GM12875 (cell line): ENCODE results near the gene BAD.

Source experiments
- H3K4me3 ChIP-seq: one replicate; pipeline ENCODE4 v1.5.1; 2011; ENCODE audit warnings: low read depth, low read length, control low read depth
- TF ChIP-seq, protein P1 (sequence below): IDR thresholded peaks from 2 replicates; pipeline ENCODE4 v1.5.1; 2011; ENCODE audit warnings: low read depth, mild to moderate bottlenecking, control low read depth, inconsistent platforms, low read length, moderate library complexity, borderline replicate concordance; ENCODE audit not compliant: insufficient read depth

BAD gene

DNA sequence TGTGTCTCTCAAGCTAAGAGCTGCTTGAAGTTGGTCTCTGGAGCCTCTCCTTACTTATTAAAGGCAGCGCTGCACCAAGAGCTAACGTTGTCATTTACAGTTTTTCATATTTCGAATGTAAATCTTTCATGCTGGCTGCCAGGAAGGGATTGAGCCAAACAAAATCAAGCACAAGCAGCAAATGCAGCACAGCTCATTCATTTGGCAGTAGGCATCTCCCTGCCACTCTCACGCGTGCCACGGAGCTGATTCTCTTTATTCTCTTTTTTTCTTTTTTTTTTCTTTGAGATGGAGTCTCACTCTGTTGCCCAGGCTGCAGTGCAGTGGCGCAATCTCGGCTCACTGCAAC is 51.5 kb downstream of the BAD start:
- TF ChIP-seq, protein P1, sequence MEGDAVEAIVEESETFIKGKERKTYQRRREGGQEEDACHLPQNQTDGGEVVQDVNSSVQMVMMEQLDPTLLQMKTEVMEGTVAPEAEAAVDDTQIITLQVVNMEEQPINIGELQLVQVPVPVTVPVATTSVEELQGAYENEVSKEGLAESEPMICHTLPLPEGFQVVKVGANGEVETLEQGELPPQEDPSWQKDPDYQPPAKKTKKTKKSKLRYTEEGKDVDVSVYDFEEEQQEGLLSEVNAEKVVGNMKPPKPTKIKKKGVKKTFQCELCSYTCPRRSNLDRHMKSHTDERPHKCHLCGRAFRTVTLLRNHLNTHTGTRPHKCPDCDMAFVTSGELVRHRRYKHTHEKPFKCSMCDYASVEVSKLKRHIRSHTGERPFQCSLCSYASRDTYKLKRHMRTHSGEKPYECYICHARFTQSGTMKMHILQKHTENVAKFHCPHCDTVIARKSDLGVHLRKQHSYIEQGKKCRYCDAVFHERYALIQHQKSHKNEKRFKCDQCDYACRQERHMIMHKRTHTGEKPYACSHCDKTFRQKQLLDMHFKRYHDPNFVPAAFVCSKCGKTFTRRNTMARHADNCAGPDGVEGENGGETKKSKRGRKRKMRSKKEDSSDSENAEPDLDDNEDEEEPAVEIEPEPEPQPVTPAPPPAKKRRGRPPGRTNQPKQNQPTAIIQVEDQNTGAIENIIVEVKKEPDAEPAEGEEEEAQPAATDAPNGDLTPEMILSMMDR, result no peak
- no peak overlapping the region for H3K4me3 ChIP-seq

DNA sequence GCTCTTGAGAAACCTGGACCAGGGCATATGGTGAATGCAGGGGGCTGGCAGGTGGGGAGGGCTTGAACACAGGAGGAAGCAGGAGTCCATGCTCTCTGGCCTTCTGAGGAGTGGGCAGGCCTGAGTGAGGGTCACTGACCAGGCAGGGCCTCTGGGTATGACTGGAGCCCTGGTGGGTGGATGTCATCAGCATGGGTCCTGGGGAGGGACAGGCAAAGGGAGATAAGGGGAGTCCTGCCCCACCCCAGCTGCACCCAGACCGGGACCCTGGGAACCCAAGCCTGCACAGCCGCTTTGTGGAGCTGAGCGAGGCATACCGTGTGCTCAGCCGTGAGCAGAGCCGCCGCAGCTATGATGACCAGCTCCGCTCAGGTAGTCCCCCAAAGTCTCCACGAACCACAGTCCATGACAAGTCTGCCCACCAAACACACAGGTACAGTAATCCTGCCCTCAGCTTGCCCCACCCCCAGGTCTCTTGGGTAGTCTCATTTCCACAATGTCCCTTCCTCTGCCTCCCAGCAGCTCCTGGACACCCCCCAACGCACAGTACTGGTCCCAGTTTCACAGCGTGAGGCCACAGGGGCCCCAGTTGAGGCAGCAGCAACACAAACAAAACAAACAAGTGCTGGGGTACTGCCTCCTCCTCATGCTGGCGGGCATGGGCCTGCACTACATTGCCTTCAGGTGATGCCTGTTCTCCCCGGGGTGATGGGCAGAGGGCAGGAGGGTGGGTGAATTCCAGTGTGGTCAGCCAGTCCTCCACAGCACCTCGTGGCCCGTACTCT is 52.1 kb downstream of the BAD start:
- no peak overlapping the region for H3K4me3 ChIP-seq
- TF ChIP-seq, protein P1, result no peak

DNA sequence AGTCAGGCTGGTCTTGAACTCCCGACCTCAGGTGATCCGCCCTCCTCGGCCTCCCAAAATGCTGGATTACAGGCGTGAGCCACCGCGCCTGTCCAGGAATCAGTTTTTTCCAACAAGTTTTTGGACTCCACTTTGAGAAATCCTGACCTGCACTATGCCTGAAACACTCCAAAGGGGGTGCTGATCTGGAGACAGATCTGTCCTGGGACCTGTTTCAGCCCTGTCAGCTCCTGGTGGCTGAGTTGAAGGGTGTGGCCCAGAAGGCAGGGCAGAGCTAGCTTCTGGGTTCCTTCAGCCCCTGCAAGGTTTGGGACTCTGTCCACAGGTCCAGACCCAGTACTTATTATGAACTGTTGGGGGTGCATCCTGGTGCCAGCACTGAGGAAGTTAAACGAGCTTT is 52.9 kb downstream of the BAD start:
- H3K4me3 ChIP-seq, result no peak overlapping the region
- TF ChIP-seq, protein P1, result no peak

DNA sequence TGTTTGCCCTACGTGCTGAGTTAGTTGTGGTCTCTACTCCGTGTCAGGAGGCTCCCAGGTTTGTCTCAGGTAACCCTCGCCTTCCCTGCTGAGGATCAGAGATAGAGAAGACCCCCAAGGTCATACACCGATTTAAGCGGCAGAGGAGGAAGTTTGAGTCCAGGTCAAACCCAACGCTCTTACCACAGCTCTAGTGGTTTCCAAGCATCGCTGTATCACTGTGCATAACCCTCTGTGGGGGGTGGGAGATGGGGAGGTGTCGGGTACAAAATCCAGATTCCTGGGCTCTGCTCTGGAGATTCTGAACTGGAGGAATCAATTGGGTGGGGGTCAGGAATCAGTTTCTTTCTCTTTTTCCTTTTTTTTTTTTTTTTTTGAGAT is 53.5 kb downstream of the BAD start:
- peak overlapping the region; percentile 69 for H3K4me3 ChIP-seq
- TF ChIP-seq, protein P1, result no peak

DNA sequence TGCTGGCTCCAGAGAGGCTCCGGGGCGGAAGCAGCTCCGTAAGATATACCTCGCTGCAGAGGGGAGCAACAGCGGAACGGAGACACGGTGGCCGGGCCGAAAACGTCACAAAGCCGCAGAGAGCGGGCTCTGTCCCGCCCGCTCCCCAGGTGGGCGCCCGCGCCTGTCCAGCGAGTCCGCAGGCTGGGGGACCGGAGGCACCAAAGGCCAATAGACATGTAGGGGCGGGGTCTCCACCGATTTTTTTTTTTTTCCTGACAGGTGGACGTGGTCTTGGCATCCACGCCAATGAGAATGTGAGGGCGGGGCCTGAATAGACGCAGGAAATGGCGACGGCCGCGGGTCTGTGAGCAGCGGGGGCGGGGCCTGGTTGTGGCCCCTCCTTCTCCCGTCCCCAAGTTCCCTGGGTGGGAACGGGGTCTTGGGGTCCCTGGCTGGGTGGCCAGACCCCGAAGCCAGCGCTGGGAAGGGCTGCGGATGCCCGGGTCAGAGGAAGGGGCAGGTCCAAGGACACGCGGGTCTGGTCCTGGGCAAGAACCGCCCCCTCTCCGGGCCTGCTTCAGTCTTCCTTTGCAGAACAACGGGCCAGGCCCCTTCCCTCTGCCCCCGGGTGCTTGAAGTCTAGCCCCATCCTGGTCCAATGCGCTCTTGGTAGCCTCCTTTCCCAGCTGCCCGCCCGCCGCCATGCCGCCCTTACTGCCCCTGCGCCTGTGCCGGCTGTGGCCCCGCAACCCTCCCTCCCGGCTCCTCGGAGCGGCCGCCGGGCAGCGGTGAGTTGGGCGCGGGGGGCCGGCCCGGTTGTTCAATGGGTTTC is 54.1 kb downstream of the BAD start, which contains the start of gene DNAJC4:
DNAJC4 (plus strand) TSS at position 378 of the 814 bp plus-strand sequence; CDS start at position 685, 307 bp downstream.
- TF ChIP-seq, protein P1, result no peak
- H3K4me3 ChIP-seq, result peak within 1 kb of the TSS; percentile 69

DNA sequence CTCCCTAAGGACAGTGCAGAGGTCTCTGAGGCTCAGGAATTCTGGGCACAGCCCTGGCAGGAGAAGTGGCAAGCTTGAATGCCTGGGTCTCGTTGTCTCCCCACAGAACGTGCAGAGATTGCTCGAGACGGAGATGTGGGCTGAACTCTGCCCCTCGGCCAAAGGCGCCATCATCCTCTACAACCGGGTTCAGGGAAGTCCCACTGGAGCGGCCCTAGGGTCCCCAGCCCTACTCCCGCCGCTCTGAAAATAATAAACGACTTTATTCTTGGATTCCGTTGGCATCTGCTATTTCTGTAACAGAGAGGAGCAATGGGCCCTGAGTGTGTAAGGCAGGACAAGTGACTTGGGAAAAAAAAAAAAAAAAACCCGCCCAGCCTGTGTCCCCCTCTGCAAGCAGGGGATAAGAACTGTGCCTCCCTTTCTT is 54.7 kb downstream of the BAD start:
- TF ChIP-seq, protein P1, result no peak
- H3K4me3 ChIP-seq, result peak overlapping the region; percentile 69
